Stimulated activated CD4-positive, alpha-beta T cell treated with anti-CD3 and anti-CD28 coated beads, Interleukin-12 subunit alpha, Interleukin-12 subunit beta, amount 100 ng/mL, for 4 hours (primary cell): Measurements from ENCODE around the gene OR4D9.
"Not testable (repeated sequence)": the region's sequence is repeated elsewhere in the genome, so short reads cannot be mapped to it uniquely, and the experiment has no call there.

Experiments
- DNase-seq: peaks from one replicate; pipeline ENCODE4 v3.0.0-alpha.2; 2020

OR4D9 gene

DNA sequence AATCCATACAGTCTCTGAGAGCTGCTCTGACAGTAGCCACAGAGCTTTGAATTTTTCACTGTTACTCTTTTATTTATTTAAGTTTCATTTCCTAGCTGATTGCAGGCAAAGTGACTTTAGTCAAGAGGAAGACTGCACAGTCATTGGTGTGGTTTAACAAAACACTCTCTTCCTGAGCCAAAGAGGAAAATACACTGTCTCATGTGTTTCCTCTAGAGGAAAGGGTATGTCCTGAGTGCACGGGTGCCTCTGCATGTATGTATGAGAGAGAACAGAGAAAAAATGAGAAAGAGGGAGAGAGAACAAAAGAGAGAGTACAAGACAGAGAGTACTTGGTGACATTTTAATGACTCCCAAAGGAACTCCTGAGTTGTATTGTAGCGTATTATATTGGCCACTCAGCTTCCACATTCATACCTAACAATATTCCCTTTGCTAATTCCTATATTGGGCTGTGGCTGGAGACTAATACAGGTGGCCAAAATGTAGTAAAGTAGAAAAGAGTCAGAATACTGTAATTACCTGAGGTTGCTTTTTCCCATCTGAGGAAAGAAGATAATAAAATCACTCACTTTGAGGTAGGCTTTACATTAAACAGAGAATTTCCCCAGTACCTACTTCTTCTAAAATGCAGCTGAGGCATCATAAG is at the start of gene OR4D9:
TSS of gene OR4D9 (plus strand) at position 599 of the 649 bp plus-strand sequence. CDS start 3,374 bp downstream, outside the sequence.
- no peak for DNase-seq

DNA sequence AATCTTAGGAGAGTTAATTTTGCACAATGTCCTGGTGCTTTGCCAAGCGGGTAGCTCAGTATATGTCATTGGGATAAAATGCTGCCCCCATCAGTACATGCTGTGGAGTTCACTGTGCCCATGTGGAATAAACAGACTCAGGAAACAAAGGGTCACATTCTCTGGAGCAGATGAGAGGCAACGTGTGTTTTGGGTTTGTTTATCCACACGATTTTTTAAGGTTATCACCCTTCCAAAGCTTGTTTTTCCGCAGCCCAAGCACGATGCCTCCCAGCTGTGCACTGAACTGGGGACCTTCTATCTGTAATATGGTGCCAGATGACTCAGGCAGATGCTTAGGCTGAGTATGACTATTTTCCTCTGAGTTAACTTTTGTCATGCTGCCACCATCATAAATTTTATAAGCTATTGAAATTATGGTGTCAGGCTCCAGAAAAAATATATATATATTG is 48.1 kb upstream of the OR4D9 start:
- DNase-seq = no peak

DNA sequence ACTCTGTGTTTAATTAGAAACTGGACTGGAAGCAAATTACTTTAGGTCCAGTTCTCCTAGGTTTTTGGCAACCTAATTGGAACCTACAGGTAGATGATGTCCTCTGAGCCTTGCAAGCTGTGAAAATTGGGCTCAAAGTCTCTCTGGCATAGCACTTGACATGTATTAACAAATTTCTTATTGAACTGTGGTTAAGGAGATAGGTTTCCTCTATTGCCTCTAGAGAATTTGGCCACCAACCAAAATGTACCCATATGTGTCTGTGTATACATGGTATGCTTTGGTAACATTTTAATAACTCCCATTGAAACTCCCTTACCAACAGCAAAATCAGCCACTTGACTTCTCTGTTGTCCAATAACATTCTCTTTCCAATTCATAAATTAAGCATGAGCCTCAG is 38.3 kb upstream of the OR4D9 start, which contains the start of gene OR4D10:
TSS of gene OR4D10 (plus strand) at position 301 of the 400 bp plus-strand sequence. CDS start 4,115 bp downstream, outside the sequence.
- no peak for DNase-seq

DNA sequence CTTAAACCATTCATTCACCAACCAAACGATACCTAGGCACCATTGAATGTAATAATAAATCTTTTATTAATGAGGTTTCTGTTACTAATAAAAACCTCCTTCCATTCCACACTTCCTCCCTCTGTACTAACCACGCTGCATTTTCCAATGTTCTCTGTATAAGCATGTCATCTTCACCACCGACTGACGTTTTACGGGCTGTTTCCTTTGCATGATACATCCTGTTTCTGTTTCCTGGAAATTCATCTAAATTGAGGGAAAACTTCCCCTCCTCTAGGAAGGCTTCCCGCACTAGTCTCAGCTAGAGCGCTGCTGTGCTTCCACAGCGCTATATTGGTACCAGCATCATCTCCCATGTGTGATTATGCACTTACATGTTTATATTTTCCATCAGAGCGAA is 36.2 kb upstream of the OR4D9 start:
- DNase-seq = no peak

DNA sequence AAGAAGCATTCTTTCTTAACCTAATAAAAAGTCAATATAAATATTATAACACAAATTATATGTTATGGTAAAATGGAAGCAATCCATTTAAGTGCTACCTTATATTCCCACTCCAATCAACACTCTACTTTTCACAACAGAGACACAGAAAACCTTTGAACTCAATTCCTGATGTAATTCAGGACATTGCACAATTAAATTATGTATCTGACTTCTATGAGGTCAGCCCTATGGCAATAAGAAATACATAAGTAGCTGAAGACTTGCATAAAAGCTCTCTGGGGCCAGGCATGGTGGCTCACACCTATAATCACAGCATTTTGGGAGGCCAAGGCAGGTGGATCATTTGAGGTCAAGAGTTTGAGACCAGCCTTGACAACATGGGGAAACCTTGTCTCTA is 31.4 kb upstream of the OR4D9 start:
- no peak for DNase-seq

DNA sequence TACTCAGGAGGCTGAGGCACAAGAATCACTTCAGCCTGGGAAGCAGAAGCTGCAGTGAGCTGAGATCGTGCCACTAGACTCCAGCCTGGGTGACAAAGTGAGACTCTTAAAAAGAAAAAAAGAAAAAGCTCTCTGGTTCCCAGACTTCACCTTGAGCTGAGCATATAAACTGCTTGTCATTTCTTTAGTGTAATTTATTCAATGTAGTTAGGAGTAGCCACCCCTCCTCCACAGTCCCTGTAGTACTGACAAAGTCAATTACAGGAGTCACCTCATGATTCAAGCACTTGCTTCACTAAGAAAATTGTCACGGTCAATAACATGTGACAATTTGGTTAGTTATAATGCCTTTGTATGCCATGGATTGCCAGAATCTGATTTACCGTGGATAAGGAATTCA is 31.0 kb upstream of the OR4D9 start:
- no peak for DNase-seq

DNA sequence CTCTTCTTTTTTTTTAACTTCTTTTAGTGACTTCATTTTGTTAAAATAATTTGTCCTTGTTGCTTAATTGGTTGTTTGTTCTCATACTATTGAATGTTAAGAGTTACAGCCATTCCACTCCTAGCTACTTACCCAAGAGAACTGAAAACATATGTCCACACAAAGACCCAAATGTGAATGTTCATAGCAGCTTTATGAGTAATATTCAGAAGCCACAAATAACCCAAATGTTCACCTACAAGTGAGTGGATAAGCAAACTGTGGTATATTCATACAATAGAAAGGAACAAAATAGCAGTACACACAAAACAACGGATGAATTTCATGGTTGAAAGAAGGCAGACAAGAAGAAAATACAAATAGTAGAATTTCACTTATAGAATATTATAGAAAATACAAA is 9.4 kb upstream of the OR4D9 start:
- no peak for DNase-seq

DNA sequence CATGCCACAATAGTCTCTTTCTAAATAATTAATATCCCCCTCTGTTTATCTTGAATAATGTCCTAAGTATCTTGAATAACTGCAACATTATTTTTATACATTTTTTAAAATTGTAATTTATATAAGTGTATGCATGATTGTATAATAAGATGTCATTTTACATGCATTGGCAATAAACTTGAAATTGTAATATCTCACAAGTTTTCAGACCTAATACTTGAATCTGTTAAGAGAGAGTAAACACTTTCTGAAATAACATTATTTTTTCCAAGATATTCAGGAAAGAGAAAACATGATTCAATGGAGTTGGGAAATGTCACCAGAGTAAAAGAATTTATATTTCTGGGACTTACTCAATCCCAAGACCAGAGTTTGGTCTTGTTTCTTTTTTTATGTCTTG is 8.1 kb upstream of the OR4D9 start, which contains the start of gene OR4D11:
TSS of gene OR4D11 (plus strand) at position 301 of the 400 bp plus-strand sequence. CDS start at position 301, 0 bp downstream.
- DNase-seq = no peak

DNA sequence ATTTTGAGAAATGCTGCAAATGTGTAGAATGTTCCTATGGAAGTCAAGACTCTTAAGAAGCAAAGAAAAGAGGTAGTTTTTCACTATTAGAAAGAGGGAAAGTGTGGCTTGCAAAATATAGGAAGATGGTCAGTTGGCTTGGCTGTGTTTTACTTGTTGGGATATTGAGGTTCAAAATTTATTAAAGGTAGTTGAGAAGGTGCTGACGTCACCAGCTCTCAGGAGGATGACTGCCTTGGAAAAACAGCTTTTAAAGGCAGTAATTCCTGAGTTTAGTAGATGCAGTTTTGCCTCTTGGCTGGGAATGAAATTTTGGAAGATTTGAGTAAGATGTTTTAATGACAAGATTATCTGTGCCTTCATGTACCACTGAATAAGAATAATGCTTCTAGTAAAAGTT is 336 bp downstream of the OR4D9 start:
- DNase-seq = no peak

DNA sequence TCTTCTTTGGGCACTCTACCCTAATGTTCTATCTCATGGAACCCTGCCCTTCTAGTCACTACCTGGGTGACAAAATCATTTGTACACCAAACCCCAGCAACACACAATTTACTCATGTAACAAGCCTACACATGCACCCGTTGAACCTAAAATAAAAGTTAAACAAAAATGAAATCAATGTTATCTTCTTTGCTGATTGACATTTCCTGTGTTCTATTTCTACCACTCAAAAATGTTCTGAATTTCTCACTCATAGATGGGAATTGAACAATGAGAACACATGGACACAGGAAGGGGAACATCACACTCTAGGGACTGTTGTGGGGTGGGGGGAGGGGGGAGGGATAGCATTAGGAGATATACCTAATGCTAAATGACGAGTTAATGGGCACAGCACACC is 8.8 kb downstream of the OR4D9 start:
- not testable (repeated sequence) for DNase-seq

DNA sequence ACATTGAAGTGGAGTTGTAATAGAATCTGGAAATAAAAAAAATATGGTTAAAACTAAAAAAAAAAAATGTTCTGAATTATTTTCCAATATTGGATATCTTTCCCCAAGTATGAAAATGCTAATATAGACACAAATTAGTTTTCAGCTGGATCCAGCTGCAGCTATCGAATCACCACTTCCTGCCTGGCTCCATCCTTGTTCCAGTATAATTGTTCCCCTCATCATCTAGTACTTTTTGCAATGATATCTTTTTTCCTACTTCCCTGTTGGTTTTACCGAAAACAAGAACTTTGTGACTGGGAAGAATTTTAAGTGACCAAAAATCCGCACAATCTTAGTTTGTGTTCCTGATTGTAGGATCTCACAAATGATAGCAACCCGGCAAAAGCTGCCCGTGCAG is 9.4 kb downstream of the OR4D9 start:
- DNase-seq = no peak

DNA sequence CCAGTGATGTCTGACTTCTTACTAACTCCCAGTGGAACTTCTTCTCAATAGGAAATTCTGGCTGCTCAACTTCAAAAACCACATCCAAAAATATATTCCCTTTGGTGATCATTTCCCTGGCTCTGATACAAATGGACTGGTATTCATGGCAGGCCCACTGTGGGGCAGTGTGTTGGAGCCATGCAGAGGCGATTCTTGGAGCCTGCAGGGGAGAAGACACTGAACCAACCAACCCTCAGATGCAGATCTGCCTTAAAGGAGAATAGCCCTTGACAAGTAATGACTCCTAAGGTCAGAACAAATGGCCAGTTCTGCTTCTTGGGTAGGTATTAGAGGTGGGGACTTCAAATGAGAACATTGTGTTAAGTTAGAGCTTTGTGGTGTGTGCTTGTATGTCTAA is 12.2 kb downstream of the OR4D9 start:
- no peak for DNase-seq

DNA sequence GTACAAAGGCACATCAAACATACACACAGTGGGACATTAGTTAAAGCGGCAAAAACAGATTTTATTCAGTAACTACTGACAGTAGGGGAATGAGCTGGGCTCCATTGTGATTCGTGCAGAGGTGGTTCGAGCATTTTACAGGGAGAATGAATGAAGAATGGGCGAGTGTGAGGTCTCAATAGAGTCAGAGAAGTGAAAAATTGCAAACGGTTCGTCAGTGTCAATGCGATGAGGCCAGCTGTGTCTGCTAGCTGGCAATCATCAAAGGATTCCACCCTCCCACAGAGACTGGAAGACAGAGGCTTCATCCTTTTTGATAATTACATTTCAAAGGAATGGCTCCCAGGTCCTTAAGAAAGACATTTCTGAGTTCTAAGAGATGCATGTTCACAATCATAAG is 17.4 kb downstream of the OR4D9 start:
- no peak for DNase-seq

DNA sequence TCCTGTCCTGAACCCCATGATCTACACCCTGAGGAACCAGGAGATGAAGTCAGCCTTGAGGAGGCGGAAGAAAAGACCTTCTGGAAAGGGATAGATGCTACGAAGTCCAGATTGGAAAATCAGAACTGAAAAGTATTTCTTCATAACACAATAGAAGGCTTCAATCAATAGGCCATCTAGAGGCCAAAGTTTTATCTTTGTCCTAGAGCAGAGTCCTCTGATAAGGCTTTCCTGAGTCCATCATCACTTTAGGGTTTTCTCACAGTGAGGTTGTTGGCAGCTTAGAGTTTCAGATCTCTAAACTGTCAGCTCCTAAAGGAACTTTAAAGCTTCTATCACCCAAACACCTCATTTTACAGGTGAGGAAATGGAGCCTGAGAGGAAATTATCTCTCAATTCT is 21.3 kb downstream of the OR4D9 start:
- no peak for DNase-seq

DNA sequence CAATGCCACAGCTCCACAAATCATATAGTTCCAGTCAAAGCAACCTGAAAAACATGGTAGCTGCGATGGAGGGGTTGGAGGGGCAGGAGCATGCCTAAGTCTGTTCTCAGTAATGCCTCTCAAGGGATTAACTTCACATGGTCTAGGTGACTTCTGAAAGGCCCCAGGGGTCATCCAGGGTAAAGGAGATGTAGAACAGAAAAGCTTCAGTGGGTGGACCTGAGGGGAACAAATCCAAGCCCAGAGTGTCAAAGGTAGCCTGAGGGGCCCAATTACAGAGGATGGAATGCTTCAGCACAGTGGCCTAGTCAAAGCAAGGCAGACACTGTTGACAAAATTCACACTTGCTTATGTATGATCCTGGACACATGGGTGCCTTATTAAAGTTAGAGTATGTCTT is 23.3 kb downstream of the OR4D9 start:
- no peak for DNase-seq

DNA sequence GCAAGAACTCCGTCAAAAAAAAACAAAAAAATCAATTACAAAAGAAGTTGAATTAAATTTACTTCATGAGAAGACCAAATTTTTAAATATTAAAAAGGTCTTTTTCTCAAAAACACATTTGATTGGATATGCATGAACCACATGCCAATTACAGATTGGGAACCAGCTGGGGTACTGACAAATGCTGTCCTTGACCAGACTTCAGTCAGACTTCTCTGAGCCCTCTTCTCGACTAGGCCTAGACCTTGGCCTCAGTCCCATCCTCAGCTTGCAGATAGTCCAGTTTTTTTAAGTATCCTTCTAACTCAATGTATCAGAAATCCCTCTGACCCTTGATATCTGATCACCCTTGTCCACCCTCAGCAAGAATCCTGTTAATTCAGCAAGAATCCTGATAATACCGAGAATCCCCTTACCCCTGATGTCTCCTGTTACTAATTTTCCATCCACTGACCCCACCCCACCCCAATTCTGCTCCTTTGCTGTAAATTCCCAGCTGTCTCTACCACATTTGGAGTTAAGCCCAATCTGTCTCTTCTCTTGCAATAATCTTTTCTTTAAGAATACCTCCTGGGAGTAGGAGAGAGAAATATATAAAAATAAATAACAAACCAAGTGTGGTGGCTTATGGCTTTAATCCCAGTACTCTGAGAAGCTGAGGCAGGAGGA is 30.9 kb downstream of the OR4D9 start:
- no peak for DNase-seq

DNA sequence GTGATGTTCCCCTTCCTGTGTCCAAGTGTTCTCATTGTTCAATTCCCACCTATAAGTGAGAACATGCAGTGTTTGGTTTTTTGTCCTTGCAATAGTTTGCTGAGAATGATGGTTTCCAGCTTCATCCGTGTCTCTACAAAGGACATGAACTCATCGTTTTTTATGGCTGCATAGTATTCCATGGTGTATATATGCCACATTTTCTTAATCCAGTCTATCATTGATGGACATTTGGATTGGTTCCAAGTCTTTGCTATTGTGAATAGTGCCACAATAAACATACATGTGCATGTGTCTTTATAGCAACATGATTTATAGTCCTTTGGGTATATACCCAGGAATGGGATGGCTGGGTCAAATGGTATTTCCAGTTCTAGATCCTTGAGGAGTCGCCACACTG is 32.4 kb downstream of the OR4D9 start:
- DNase-seq = not testable (repeated sequence)

DNA sequence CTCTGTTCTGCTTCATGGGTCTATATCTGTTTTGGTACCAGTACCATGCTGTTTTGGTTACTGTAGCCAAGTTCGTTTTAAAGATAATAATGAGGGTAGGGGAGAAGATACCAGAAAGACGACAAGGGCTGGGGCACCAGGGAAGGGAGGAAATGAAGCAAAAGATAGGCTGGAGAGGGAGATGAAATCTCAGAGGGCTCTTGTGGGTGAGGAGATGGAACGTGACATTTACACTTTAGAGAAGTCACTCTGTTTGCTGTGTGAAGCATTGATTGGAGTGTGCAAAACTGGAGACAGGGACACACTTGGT is 33.5 kb downstream of the OR4D9 start:
- no peak for DNase-seq

DNA sequence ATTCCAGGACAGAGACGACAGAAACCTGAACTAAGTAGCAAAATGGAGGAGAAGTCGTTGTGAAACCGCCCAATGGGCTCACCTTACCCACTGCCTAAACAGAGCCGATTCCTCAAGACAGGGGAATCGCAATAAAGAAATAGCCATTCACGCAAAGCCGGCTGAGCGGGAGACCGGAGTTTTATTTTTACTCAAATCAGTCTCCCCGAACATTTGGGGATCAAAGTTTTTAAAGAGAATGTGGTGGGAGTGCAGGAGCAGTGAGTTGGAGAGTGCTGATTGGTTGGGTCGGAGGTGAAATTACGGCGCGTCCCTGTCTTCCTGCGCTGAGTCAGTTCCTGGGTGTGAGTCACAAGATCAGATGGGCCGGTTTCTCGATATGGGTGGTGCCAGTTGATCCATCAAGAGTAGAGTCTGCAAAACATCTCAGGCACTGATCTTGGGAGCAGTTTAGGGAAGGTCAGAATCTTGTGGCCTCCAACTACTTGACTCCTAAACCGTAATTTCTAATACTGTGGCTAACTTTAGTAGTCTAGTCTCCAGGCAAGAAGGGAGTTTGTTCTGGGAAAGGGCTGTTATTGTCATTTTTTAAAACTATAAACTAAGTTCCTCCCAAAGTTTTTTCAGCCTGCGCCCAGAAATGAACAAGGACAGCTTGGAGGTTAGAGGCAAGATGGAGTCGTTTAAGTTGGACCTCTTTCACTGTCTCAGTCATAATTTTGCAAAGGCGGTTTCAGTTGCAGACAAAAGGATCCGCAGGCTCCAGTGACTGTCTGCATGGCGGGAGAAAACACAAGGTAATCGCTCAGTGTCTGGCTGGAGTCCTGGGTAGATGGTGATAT is 34.1 kb downstream of the OR4D9 start:
- DNase-seq = no peak

DNA sequence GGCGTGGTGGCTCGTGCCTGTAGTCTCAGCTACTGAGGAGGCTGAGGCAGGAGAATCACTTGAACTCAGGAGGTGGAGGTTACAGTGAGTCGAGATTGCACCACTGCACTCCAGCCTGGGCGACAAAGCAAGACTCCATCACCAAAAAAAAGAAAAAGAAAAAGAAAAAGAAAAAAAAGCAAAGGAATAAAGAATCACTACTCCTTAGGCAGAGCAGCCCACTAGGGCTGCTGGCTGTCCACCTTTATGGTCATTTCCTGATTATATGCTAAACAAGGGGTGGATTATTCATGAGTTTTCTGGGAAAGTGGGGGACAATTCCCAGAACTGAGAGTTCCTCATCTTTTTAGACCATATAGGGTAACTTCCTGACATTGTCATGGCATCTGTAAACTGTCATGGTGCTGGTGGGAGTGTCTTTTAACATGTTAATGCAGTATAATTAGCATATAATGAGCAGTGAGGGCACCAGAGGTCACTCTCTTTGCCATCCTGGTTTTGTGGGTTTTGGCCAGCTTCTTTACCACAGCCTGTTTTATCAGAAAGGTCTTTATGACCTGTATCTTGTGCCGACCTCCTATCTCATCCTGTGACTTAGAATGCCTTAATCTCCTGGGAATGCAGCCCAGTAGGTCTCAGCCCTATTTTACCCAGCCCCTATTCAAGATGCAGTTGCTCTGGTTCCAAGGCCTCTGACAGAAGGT is 36.4 kb downstream of the OR4D9 start:
- DNase-seq = not testable (repeated sequence)

DNA sequence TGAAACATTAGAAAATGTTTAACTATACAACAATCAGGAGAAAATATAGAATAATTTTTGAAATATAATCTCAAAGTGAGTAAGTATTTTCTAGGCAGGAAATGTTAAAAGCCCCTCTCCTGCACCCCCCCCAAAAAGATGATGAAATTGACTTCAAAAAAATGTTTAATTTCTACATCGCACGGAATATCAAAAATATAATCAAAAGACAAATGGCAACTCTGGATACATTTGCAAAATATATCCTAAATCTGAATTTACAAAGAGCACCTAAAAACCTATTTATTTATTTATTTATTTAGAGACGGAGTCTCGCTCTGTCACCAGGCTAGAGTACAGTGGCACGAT is 36.9 kb downstream of the OR4D9 start:
- DNase-seq = no peak

DNA sequence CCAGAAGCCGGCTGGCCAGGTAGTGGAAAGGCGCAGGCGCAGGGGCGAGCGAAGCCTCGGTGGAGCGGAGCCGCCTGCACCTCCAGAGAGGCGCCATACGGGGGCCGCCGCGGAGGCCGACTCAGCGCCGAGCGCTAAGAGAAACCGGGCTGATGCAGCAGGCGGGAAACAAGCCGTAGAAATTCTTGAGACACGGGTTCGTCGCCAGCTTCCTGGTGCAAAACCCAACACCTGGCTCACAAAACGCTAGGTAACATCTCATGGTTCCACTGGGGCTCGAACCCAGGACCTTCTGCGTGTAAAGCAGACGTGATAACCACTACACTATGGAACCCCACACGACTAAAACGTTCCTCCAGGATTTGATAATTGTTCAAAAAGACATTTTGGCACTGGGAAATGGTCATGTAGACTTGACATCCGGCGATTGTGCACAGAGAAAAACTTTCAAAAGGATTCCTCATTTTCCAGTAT is 39.1 kb downstream of the OR4D9 start:
- peak; percentile 87 for DNase-seq
